SK-N-DZ (cell line): Measurements from ENCODE around the gene FILIP1L.
"Not testable (repeated sequence)": the region's sequence is repeated elsewhere in the genome, so short reads cannot be mapped to it uniquely, and the experiment has no call there.

ENCODE experiments used
- DNase-seq: peaks from one replicate; pipeline ENCODE4 v3.0.0-alpha.2; 2015; ENCODE audit warnings: low spot score

FILIP1L gene

DNA sequence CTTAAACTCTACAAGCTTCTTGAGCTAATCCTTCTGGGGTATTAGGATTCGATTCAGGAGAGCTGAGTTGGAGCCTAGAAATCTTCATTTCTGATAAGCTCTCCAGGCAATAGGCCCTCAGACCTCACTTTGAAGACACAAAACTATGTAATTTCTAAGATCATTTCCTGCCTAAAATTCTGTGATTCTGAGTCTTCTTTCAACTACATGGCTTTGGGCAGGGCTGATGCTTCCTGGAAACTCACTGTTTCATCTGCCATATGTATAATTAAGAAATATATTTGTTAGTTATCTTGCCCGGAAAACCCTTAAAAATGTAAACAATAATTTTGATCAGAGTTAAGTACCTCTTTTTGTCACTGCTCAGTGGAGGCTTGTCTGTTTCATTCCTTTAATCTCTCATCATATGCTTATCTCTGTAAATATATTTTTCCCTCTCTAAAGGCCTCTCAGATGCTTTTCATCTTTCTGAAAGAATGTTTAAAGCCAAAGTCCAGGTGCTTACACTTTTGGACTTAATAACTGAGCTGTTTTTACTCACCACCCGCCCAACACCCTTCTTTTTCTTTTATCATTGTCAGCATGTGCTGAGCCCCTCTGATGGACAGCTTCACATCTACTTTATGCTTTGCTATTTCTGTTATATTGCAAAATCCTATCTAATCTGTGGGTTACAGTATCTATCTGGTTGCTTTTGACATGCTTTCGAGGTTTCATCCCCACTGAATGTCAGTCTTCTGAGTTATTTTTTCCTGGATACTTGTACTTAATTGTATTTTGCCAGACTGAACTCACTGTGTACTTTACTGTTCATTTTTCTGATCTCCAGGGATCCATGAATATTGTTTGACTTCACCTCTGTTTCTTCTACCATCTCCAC, 38.2 kb downstream of the FILIP1L start:
- no peak for DNase-seq

DNA sequence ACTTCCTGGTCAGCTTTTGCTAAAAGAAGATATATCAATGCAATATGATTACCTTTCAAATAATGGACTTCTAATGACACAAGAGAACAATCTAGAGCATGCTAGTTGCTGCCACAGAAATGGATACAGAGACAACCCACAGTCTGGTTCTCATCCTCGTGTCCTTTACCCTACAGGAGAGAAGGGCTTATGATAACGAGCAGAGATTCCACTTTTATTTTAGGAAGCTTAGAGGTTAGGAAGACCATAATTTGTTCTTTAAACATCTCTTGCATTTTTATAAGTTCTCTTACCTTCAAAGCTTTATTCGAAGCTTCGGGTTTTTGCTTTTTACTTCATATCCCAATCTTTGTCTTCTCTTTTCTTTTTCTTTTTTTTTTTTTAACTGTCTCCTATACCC, 39.1 kb downstream of the FILIP1L start:
- no peak for DNase-seq

- no peak for DNase-seq
Observed at GRCh38 chr3:100073714-100074307, 40.5 kb downstream of the FILIP1L start.

- DNase-seq: no peak
Observed at GRCh38 chr3:100073049-100073713, 41.1 kb downstream of the FILIP1L start.

GRCh38 chr3:100072326-100073048, 41.8 kb downstream of the FILIP1L start:
- DNase-seq: no peak

- DNase-seq: no peak
Observed at GRCh38 chr3:100069472-100069871, 44.8 kb downstream of the FILIP1L start.

- peak; percentile 75 for DNase-seq
Observed at GRCh38 chr3:100068826-100069225, 45.5 kb downstream of the FILIP1L start.

GRCh38 chr3:100067589-100067988, 46.7 kb downstream of the FILIP1L start:
- DNase-seq: no peak

DNA sequence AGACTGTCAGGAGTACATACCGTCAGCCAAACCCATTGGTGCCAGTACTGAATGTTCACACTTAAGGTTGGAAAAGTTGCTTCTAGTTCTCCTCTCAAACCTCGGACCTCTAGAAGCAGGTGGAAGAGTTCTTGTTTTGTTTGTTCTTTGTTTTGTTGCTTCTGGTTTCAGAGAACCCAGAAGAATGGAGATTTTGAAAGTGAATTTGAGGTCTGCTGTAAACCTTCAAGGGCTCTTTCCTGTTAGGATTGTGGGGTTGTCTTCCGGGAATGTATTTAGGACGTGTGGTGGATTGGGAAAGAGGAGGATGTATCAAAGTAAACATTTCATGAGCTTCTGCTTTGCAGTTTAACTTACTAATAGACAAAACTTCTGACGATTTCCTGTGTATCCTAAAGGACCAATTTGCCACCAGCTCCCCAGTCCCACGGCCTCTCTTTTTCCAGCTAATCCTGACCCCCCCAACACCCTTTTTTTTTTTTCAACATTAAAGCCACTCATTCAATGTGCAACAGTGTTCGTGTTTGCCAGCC, 50.3 kb downstream of the FILIP1L start:
- DNase-seq: no peak

- no peak for DNase-seq
Observed at GRCh38 chr3:100062665-100063064, 51.6 kb downstream of the FILIP1L start.

- no peak for DNase-seq
Observed at GRCh38 chr3:100060685-100061484, 53.4 kb downstream of the FILIP1L start.

GRCh38 chr3:100059472-100059871, 54.8 kb downstream of the FILIP1L start:
- no peak for DNase-seq

DNA sequence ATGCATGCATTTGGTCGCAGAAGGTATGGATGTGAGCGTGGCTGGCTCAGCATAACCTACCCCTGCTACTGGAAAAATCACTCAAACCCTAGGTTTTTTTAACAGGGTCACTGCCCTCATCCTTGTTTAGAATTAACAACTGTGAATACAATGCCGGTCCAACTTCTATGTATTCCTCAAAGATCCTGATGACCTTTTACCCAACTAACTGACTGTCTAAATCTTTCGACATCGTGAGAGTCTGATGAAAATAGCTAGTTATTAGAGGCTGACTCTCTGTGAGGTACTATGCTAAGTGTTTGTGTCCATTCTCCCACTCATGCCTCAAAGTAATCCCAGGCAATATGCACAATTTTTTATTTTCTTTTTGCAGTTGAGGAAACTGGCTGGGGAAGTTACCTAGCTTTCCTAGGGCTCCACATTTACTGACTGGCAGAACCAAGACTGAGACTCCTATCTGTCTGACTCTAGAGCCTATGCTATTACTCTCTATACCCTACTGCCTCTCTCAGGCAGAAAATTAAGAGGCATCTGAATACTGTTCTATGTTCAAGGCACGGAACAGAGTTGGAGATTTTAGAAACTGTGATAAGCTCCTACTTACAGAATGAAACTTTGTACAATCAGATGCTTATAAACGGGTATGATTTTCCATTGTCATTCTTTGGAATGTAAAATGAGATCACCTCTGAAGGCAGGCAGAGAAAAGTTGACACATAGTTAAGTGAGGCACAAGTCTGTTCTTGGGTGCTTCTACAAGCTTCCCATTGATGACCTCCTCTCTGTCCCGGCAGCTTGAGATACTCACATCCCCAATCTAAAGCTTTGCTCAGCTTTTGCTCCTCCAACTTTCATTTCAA, 56.4 kb downstream of the FILIP1L start:
- DNase-seq: no peak

DNA sequence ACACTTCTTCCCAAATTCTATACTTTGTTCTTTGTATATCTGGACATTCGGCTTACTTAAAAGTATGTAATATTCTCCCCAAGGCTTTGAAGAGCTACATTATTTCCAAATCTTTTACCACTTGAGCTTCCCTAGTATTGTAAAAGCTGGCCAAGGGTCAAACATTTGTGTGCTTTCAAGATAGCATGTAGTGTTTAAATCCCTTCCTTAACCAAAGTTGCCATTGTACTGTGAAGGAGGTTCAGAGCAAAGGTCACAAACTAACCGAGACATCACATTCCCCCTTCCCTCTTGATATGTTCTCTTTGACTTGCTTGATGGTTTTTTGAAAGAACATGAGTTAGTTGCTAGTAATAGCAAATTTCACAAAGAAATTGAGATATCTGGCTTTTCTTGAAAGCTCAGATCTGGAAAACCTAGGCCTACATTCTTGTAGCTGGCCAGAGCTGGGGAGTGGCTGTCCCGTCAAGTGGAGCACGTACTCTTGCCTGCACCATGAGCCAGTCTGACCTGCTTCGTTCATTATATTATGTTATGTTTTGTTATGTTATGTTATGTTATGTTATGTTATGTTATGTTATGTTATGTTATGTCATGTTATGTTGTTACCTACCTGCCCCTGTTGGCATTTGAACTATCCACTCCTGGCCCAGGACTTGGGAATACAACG, 60.2 kb downstream of the FILIP1L start:
- no peak for DNase-seq

GRCh38 chr3:100051513-100051912, 62.8 kb downstream of the FILIP1L start:
- not testable (repeated sequence) for DNase-seq

GRCh38 chr3:100048248-100048647, 66.1 kb downstream of the FILIP1L start:
- DNase-seq: no peak

GRCh38 chr3:100047455-100048141, 66.7 kb downstream of the FILIP1L start:
- no peak for DNase-seq

- DNase-seq: no peak
Observed at GRCh38 chr3:100046986-100047385, 67.3 kb downstream of the FILIP1L start.

- DNase-seq: no peak
Observed at GRCh38 chr3:100045696-100046095, 68.6 kb downstream of the FILIP1L start.
